Measurements from ENCODE around the gene COL5A1. TPM values are rescaled to one million over a fixed set of nuclear protein-coding genes. Genes with fewer than 3 reads are reported as not detected.

The COL5A1 gene
- total RNA-seq, 1 donor from 2014 or later, result 28.9 TPM

- DNase-seq, result no peak
- H3K9me3 Mint-ChIP-seq (ENCODE audit: unreplicated experiment), result no peaks in the 10 kb centered on the region
- H3K36me3 Mint-ChIP-seq (ENCODE audit: unreplicated experiment), result no peaks in the 10 kb centered on the region
- no peak overlapping the region for H3K27ac Mint-ChIP-seq (ENCODE audit: unreplicated experiment)
- TF ChIP-seq CTCF (IDR thresholded peaks at IDR 0.05; ENCODE audit: partially characterized antibody, unreplicated experiment), result no peak
- no peaks in the 10 kb centered on the region for H3K4me1 Mint-ChIP-seq (ENCODE audit: low read depth, unreplicated experiment)
- no peak overlapping the region for H3K4me3 Mint-ChIP-seq (ENCODE audit: unreplicated experiment)
- peaks cover 4% of the 10 kb centered on the region for H3K27me3 Mint-ChIP-seq (ENCODE audit: unreplicated experiment)
Measured at GRCh38 chr9:134755221-134755907, 113.8 kb downstream of the COL5A1 start.

GRCh38 chr9:134756098-134756497 is 114.5 kb downstream of the COL5A1 start:
- Mint-ChIP-seq H3K4me1 (ENCODE audit: low read depth, unreplicated experiment) (no peaks in the 10 kb centered on the region), H3K4me3 (ENCODE audit: unreplicated experiment) (no peak overlapping the region), H3K36me3 (ENCODE audit: unreplicated experiment) (no peaks in the 10 kb centered on the region), H3K27me3 (ENCODE audit: unreplicated experiment) (peaks cover 8% of the 10 kb centered on the region), H3K27ac (ENCODE audit: unreplicated experiment) (no peak overlapping the region), H3K9me3 (ENCODE audit: unreplicated experiment) (peaks cover 3% of the 10 kb centered on the region)
- no peak for DNase-seq
- TF ChIP-seq CTCF (IDR thresholded peaks at IDR 0.05; ENCODE audit: partially characterized antibody, unreplicated experiment), result no peak

GRCh38 chr9:134757216-134757975 is 115.8 kb downstream of the COL5A1 start:
- TF ChIP-seq CTCF (IDR thresholded peaks at IDR 0.05; ENCODE audit: partially characterized antibody, unreplicated experiment), result no peak
- Mint-ChIP-seq H3K36me3 (ENCODE audit: unreplicated experiment) (no peaks in the 10 kb centered on the region), H3K27me3 (ENCODE audit: unreplicated experiment) (peaks cover 13% of the 10 kb centered on the region), H3K9me3 (ENCODE audit: unreplicated experiment) (peaks cover 3% of the 10 kb centered on the region), H3K4me3 (ENCODE audit: unreplicated experiment) (no peak overlapping the region), H3K27ac (ENCODE audit: unreplicated experiment) (no peak overlapping the region), H3K4me1 (ENCODE audit: low read depth, unreplicated experiment) (peaks cover 8% of the 10 kb centered on the region)
- no peak for DNase-seq

- Mint-ChIP-seq H3K4me3 (ENCODE audit: unreplicated experiment) (no peak overlapping the region), H3K27ac (ENCODE audit: unreplicated experiment) (no peak overlapping the region), H3K27me3 (ENCODE audit: unreplicated experiment) (peaks cover 18% of the 10 kb centered on the region)
Measured at GRCh38 chr9:134758949-134759607, 117.5 kb downstream of the COL5A1 start.

More at GRCh38 chr9:134758949-134759607, 117.5 kb downstream of the COL5A1 start:
- Mint-ChIP-seq H3K4me1 (ENCODE audit: low read depth, unreplicated experiment) (peaks cover 13% of the 10 kb centered on the region), H3K9me3 (ENCODE audit: unreplicated experiment) (peaks cover 3% of the 10 kb centered on the region), H3K36me3 (ENCODE audit: unreplicated experiment) (no peaks in the 10 kb centered on the region)
- DNase-seq, result no peak
- TF ChIP-seq CTCF (IDR thresholded peaks at IDR 0.05; ENCODE audit: partially characterized antibody, unreplicated experiment), result no peak

All from glutamatergic neuron (in vitro differentiated cells).